ENCODE data around the gene MPRIP.
"Not testable (repeated sequence)": the region's sequence is repeated elsewhere in the genome, so short reads cannot be mapped to it uniquely, and the experiment has no call there.

MPRIP gene

DNA sequence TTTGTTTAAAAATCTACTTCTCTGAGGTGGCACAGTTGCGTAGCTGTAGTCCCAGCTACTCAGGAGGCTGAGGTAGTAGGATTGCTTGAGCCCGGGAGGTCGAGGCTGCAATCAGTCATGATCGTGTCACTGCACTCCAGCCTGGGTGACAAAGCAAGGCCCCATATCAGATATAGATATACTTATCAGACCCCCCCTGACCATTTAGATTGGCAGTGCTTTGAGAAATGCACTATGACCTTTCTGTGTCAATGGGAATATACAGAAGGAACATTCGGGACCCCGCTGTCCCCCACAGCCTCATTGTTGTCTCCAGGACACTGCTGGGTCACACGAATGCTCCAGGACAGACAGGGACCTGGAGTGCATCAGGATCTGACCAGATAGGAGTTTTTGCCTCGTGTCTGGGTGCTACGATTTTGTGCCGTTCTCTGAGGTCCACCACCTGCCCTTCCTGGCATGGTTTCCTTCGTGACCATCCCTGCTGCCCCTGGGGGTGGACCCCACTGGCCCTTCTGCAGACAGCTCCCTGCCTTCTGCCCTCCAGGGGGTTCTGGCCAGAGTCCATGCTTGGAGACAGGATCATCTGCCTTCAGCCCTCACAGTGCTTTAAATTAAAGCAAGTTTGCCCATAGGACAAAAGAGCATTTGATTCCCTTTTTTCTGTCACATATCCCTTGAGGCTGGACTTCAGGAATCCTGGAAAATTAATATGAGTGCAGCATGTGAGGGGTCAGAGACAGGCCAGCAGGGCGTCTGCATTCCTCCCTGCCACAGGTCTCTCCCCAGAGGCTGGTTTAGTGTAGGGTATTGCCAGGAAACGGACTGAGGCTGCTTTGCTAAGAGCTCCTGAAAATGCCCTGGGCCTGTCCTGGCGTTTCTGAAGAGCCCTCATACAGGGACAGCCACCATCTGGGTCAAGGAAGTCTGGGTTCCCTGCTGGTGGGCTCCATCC lies 144.6 kb downstream of the MPRIP start:
- no peak for DNase-seq (ENCODE audit: low read depth in 1 of 2, low spot score in 1 of 2)
- in situ Hi-C loops (cut with HindIII; ENCODE audit: low pct_unique_long_range_greater_than_20kb, low sequenced_read_pairs), result no loop called here
- no peak for TF ChIP-seq JUND (IDR thresholded peaks at IDR 0.05; ENCODE audit: low read depth)

DNA sequence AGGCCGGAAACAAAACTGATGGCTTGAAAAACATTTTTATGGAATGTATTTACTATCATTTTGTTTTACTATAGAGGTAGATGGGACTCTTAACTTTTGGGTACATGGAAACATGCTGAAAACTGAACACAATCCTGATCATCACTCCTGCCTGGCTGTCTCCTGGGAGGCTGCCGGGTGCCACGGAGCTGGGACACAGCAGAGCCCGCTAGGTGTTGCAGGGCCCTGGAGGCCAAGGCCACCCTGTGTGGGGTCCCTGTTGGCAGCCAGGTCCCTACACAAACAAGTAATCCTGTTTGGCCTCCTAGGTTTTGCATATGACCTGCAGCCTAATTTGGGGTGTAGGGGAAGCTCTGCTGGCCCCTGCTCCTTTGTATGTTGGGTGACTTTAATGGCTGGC lies 146.3 kb downstream of the MPRIP start:
- in situ Hi-C loops (cut with HindIII; ENCODE audit: low pct_unique_long_range_greater_than_20kb, low sequenced_read_pairs), result no loop called here
- no peak for DNase-seq (ENCODE audit: low read depth in 1 of 2, low spot score in 1 of 2)
- no peak for TF ChIP-seq JUND (IDR thresholded peaks at IDR 0.05; ENCODE audit: low read depth)

DNA sequence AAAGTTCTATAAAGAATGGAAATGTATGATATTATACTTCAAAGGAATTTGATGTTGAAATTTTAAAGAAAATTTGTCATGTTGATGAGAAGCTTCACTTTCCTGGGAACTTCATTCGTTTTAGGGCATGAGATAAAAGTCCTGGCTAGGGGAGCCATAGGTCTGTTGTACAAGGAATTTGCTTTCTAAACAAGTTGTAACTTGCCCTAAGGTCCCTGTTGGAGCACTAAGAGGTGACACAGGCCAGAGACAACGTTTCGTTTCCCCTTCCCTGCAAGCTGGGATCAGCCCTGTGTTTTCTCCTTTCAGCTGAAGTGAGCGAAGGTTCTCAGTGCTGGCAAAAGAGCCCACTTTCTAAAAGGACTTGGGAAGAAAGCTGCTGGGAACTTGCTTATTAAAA lies 147.3 kb downstream of the MPRIP start:
- DNase-seq (ENCODE audit: low read depth in 1 of 2, low spot score in 1 of 2), result no peak
- TF ChIP-seq JUND (IDR thresholded peaks at IDR 0.05; ENCODE audit: low read depth), result no peak
- in situ Hi-C loops (cut with HindIII; ENCODE audit: low pct_unique_long_range_greater_than_20kb, low sequenced_read_pairs), result no loop called here

DNA sequence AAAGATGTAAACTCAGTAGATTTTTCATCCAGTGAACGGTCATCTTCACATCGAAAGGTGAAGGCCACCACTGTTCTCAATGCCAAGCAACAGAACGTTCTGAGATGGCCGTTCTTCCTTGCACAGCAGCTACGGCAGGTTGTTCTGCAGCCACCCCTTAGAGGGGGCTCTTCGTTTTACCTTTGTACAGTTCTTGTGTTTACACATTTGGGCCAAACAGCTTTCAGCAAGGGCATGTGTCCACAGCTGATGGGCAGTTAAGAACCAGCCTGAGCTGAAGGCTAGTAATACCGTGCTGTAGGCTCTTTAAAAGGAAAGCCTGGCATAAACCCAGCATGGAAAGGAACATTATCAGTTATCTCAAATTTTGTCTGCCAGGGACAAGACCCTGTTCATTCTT lies 147.9 kb downstream of the MPRIP start:
- no peak for TF ChIP-seq JUND (IDR thresholded peaks at IDR 0.05; ENCODE audit: low read depth)
- in situ Hi-C loops (cut with HindIII; ENCODE audit: low pct_unique_long_range_greater_than_20kb, low sequenced_read_pairs), result no loop called here
- DNase-seq (ENCODE audit: low read depth in 1 of 2, low spot score in 1 of 2), result no peak

DNA sequence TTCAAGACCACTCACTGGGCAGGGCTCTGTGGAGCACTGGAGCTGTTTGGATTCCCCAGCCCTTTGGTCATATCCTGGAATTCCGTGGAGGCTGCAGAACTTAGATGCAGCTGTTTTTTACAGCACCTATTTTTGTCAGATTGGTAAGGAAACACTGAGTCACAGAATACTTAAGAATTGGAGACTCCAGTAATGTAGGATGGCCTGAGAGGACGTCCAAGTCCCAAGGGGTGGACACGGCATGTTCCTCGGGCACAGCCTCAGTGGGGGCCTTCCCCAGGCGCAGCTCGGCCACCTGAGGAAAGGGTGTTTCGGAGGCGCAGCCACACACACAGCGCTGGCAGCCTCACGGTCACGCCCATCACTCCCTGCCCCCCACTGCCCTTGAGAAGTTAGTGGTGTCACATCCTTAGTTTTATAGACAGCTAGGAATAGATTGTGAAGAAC lies 149.1 kb downstream of the MPRIP start:
- no peak for DNase-seq (ENCODE audit: low read depth in 1 of 2, low spot score in 1 of 2)
- in situ Hi-C loops (cut with HindIII; ENCODE audit: low pct_unique_long_range_greater_than_20kb, low sequenced_read_pairs), result no loop called here
- TF ChIP-seq JUND (IDR thresholded peaks at IDR 0.05; ENCODE audit: low read depth), result no peak

DNA sequence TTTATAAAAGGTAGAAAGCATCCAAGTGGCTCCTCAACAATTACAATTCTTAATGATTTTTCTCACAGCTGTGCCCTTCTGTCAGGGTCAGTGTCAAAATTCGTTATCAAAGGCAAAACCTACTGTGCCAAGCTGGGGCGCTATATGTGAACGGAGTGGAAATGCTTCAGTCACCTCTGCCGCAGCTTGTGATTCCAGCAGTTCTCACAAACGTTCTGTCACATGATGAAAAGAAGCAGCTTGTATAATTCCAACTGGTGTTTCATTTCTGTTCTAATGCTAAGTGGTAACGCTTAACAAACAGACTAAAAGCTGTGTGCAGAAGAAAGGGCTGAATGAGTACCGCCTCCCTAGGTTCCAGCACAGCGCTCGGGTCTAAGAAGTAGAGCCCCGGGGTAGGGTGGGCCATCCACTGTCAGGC lies 149.7 kb downstream of the MPRIP start:
- TF ChIP-seq JUND (IDR thresholded peaks at IDR 0.05; ENCODE audit: low read depth), result no peak
- in situ Hi-C loops (cut with HindIII; ENCODE audit: low pct_unique_long_range_greater_than_20kb, low sequenced_read_pairs), result no loop called here
- DNase-seq (ENCODE audit: low read depth in 1 of 2, low spot score in 1 of 2), result no peak

DNA sequence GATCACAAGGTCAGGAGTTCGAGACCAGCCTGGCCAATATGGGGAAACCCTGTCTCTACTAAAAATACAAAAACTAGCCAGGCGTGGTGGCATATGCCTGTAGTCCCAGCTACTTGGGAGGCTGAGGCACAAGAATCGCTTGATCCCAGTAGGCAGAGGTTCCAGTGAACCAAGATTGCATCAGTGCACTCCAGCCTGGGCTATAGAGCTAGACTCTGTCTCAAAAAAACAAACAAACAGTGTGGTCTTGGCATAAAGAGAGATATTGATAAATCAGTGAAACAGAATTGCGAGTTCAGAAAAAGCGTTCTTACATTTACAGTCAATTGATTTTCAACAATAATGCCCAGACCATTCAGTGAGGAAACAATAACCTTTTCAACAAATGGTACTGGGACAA lies 153.2 kb downstream of the MPRIP start:
- in situ Hi-C loops (cut with HindIII; ENCODE audit: low pct_unique_long_range_greater_than_20kb, low sequenced_read_pairs); DNase-seq (ENCODE audit: low read depth in 1 of 2, low spot score in 1 of 2): not testable (repeated sequence)

DNA sequence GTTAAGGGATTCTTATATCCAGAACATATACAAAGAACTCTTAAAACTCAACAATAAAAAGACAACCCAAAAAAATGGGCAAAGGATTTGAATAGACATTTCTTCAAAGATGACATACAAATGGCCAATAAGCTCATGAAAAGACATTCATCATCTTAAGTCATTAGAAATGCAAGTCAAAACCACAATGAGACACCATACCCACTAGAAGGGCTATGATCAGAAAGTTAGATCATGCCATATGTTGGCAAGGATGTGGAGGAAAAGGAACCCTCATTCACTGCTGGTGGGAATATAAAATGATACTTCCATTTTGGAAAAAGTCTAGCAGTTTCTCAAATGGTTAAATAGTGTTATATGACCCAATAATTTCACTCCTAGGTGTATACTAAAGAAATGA lies 154.5 kb downstream of the MPRIP start:
- in situ Hi-C loops (cut with HindIII; ENCODE audit: low pct_unique_long_range_greater_than_20kb, low sequenced_read_pairs), result no loop called here
- TF ChIP-seq JUND (IDR thresholded peaks at IDR 0.05; ENCODE audit: low read depth), result no peak
- no peak for DNase-seq (ENCODE audit: low read depth in 1 of 2, low spot score in 1 of 2)

DNA sequence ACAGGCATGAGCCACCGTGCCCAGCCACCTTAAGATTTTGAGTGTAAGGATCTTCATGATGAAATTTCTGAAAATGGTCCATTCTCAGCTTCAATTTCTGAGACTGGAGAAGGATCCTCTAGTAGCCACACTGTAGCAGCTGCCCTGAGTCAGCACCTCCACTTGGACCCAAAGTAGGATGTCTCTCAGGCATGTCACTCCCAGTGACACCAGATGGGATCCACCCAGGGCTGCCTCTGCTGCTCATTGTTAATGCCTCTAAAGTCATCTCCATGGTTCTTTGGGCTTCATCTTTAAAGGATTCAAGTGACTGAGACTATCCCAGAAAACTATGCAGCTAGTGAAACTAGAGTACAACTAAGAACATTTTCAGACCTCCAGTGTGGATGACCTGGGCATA lies 156.0 kb downstream of the MPRIP start:
- no peak for TF ChIP-seq JUND (IDR thresholded peaks at IDR 0.05; ENCODE audit: low read depth)
- no peak for DNase-seq (ENCODE audit: low read depth in 1 of 2, low spot score in 1 of 2)
- in situ Hi-C loops (cut with HindIII; ENCODE audit: low pct_unique_long_range_greater_than_20kb, low sequenced_read_pairs), result no loop called here

DNA sequence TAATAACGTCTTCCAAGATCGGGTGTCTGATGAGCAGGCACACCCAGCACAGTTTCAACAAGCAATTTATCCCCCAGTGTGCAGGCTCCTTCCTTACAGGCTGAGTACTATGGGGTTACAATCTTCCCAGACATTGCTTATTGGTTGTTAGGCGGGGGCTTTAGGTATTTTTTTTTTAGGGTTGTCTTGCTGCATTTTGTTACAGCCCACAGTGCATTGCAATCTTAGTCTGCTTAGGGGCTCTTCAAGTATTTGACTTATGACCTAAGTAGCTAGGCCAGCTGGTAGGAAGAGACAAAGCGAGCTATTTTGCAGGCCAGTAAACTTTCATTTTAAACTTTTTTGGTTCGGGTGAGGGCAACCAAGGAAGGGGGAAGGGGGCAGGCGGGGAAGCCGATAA lies 158.1 kb downstream of the MPRIP start:
- in situ Hi-C loops (cut with HindIII; ENCODE audit: low pct_unique_long_range_greater_than_20kb, low sequenced_read_pairs), result no loop called here
- DNase-seq (ENCODE audit: low read depth in 1 of 2, low spot score in 1 of 2), result no peak
- no peak for TF ChIP-seq JUND (IDR thresholded peaks at IDR 0.05; ENCODE audit: low read depth)

DNA sequence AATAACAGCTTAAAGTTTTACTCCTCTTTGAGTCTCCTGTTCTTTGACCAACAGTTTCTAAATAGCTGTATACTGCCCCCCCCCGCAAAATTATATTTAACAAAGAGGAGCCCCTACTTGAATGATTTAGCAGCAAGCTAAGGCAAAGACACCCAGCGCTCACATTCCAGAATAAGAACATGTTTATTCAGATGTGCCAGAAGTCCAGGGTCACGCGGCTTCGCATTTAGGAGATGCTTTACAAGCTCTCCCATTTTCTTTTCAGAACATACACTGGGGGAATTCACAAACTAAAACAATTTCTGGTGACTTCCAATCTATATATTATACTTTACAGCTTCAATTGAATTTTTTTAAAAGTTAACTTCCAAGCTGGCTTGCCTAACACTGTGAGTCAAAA lies 158.6 kb downstream of the MPRIP start:
- in situ Hi-C loops (cut with HindIII; ENCODE audit: low pct_unique_long_range_greater_than_20kb, low sequenced_read_pairs), result no loop called here
- TF ChIP-seq JUND (IDR thresholded peaks at IDR 0.05; ENCODE audit: low read depth), result no peak

DNA sequence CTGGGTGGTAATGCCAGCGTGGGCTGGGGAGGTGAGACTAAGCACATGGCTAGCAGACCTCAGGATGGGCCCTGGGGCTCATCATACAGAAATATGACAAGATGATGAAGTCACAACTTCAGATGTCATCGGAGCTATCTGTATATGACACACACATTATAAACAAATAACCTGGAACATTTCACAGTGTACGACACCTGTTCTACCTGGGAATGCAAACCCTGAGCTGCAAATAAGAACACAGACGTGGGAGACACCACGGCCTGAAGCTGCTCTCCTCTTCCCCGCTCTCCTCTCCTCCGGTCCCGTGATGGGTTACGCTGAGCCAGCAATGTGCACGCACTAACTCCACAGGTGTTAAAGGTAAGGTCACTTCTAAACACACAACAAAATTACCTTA lies 159.0 kb downstream of the MPRIP start:
- DNase-seq (ENCODE audit: low read depth in 1 of 2, low spot score in 1 of 2), result no peak
- in situ Hi-C loops (cut with HindIII; ENCODE audit: low pct_unique_long_range_greater_than_20kb, low sequenced_read_pairs), result no loop called here
- TF ChIP-seq JUND (IDR thresholded peaks at IDR 0.05; ENCODE audit: low read depth), result no peak

More for the DNA sequence above, 158.6 kb downstream of the MPRIP start:
- DNase-seq (ENCODE audit: low read depth in 1 of 2, low spot score in 1 of 2), result no peak

DNA sequence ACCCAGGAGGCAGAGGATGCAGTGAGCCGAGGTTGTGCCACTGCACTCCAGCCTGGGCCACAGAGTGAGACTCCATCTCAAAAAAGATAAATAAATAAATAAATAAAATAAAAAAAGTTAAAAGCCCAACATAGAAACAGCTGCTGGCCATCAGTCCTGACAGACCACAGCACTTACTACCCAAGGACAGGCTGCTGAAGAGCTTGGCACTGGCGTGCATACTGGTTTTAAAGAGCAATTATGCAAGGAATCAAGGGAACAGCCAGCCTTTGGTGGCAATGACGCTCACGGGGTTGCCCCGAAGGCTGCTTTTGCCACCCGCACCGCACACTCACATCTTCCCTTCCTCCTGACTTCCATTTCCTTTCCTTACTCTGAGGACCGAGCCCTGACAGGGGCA lies 159.7 kb downstream of the MPRIP start:
- in situ Hi-C loops (cut with HindIII; ENCODE audit: low pct_unique_long_range_greater_than_20kb, low sequenced_read_pairs), result no loop called here
- TF ChIP-seq JUND (IDR thresholded peaks at IDR 0.05; ENCODE audit: low read depth), result no peak
- no peak for DNase-seq (ENCODE audit: low read depth in 1 of 2, low spot score in 1 of 2)
